ES-I3 (cell line): ENCODE measurements around the gene VMP1.
A peak's percentile ranks its signal among the peaks of the same experiment; 100 is the strongest.

Experiments
- H3K36me3 ChIP-seq: 2 replicates; pipeline ENCODE4 v1.6.1; 2013; ENCODE audit warnings: mild to moderate bottlenecking, low read length, control low read depth, moderate library complexity; ENCODE audit not compliant: insufficient read depth
- H3K4me1 ChIP-seq: 2 replicates; pipeline ENCODE4 v1.6.1; 2013; ENCODE audit warnings: mild to moderate bottlenecking, control low read depth, low read length; ENCODE audit not compliant: insufficient read depth
- H3K9ac ChIP-seq: 2 replicates; pipeline ENCODE4 v1.6.1; 2013; ENCODE audit warnings: low read depth, mild to moderate bottlenecking, low read length, moderate library complexity
- H3K9me3 ChIP-seq: 2 replicates; pipeline ENCODE4 v1.6.1; 2013; ENCODE audit warnings: mild to moderate bottlenecking, low read length, moderate library complexity; ENCODE audit not compliant: control insufficient read depth, insufficient read depth

VMP1 gene

DNA sequence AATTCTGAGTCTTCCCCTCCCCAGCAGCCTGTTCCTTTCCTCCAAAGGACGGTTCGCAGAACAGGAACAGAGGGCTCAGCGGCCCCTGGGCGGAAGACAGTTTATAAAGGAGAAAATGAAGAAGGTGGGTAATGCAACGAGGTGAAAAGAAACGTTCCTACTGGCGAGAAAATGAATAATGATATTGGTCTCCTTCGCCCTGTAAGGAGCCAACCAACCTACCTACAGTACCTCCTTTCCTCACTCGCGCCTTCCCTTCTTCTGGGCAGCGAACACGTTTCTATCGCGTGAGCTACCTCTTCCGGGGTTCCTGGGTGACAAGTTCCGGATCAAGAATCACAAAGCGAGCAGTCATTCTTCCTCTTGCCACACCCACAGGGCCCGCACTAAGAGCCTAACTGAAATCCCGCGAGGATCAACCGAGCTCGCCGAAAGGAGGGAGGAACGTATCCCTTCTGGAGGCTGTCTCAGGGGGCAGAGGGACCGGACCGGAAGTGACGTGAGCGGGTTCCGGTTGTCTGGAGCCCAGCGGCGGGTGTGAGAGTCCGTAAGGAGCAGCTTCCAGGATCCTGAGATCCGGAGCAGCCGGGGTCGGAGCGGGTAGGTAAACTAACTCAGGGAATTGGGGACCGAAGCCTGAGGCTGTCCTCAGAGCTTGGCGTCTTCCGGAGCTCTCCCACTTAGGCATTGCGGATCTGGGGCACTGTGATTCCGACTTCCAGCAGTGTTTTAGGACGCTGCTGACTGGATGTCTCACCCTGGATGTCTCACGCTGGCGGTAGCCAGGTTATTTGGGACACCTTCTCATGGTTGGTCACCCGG, at the start of gene VMP1, which contains the start of gene PTRH2:
Gene VMP1 (plus strand): TSS at position 506 of the 822 bp plus-strand sequence. CDS start 23,793 bp downstream, outside the sequence.
Gene PTRH2 (minus strand): TSS at position 282 of the 822 bp plus-strand sequence. CDS start 9,452 bp downstream, outside the sequence.
- H3K36me3 ChIP-seq = 0 out of 2 replicates have a peak, but pooled peaks cover 2% of the 10 kb centered on the region
- H3K9me3 ChIP-seq = no peaks in the 10 kb centered on the region
- peaks cover 9% of the 10 kb centered on the region for H3K4me1 ChIP-seq
- peak within 1 kb of the TSS; percentile 94 for H3K9ac ChIP-seq

DNA sequence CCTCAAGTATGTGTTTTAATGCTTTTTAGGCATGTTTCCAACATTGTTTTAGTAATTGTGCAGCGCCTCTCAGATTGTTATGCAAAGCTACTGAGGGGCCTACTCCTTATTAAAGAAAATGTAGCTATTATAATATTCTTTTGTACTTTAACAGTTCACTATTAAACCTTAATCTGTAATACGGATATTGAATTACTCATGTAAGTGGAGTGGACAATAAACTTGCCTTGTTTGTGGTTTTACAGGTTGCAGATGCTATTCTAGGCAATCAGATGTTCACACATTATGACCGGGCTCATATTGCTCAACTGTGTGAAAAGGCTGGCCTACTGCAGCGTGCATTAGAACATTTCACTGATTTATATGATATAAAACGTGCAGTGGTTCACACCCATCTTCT, 41.2 kb upstream of the VMP1 start:
- Histone ChIP-seq H3K9ac (no peak overlapping the region), H3K9me3 (no peaks in the 10 kb centered on the region), H3K36me3 (peaks cover 63% of the 10 kb centered on the region), H3K4me1 (no peaks in the 10 kb centered on the region)

DNA sequence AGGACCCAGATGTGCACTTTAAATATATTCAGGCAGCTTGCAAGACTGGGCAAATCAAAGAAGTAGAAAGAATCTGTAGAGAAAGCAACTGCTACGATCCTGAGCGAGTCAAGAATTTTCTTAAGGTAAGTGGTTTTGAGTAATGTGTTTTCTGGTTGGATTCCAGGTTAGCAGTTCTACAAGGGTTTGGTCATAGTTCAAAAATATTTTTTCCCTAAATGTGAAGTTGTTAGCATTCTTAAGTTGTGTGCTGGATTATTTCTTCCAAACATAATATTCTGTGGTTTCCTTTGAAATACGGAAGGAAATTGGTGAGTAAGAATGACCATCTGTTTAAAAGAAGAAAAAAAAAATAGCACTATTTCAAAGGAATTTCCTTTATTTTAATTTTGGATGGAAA, 38.6 kb upstream of the VMP1 start:
- Histone ChIP-seq H3K36me3 (peaks cover 49% of the 10 kb centered on the region), H3K9me3 (no peaks in the 10 kb centered on the region), H3K4me1 (no peaks in the 10 kb centered on the region), H3K9ac (no peak overlapping the region)

DNA sequence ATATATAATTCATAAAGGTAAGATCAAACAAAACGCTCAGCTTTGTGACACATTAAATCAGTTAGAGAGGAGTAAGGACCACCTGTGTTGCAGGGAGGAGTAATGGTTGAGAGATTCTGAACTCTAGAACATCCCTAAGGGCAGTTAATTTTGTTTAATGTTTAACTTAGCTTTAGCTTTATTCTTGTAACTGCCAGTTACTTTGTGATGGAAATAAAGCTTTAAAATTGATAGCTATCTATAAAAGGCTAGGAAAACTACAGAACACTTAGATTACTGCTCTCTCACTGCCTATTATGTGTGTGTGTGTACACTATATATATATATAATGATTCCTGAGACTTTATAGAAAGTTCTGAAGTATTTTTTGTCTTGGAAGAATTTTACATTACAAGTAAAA, 38.0 kb upstream of the VMP1 start:
- Histone ChIP-seq H3K9ac (no peak overlapping the region), H3K36me3 (peaks cover 44% of the 10 kb centered on the region), H3K4me1 (no peaks in the 10 kb centered on the region), H3K9me3 (no peaks in the 10 kb centered on the region)

DNA sequence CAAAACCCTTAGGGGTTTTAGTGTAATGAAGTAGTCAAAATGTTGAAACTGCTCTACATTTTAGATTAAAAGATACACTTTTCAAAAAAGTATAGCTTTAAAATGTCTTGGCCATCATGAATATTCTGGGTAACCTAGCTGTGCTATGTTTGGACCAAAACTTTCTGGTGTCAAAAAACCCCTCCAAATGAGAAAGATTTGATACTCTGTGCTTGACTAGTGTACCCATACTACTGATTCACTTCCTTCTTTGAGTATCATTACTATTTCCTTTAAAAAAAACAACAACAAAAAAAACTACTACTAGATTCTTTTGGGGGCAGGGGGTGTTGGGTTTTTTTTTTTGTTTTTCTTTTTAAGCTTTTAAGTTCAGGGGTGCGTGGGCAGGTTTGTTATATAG, 37.5 kb upstream of the VMP1 start:
- Histone ChIP-seq H3K4me1 (no peaks in the 10 kb centered on the region), H3K36me3 (peaks cover 39% of the 10 kb centered on the region), H3K9ac (no peak overlapping the region), H3K9me3 (no peaks in the 10 kb centered on the region)

DNA sequence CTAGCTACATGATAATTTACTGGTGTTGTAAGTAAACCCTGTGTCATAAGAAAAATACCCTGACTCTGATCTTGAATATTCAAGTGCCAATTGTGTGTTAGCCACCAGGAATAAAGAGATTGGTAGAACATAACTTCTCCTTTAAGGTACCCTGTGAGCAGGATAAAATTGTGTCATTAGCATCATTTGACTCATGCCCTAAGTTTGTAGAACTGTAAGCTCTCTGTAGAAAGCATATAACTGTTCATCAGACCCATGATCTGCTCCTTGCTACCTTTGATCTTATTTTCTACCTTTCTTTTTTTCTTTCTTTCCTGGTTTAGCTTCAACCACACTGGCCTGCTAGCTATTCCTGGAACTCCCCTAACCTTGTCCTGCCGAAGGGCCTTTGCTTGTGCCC, 36.1 kb upstream of the VMP1 start:
- H3K4me1 ChIP-seq = no peaks in the 10 kb centered on the region
- no peak overlapping the region for H3K9ac ChIP-seq
- no peaks in the 10 kb centered on the region for H3K9me3 ChIP-seq
- peaks cover 37% of the 10 kb centered on the region for H3K36me3 ChIP-seq

DNA sequence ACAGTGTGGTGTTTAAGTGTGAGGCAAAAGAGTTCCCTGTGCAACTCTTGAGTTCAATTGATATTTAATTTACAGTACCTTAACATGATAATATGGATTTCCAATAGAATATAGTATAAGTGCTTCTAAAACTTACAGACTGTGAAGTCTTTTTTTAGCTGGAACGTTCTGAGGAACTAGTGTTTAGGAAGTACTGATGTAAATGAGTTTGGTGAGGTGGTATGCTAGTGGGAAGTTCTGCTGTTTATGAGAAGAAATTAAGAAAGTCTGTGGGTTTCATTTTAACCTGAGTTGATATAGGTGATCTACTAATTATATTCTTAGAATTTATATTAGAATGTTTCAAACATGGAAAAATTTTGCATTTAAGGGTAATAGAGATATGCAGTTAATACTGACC, 32.2 kb upstream of the VMP1 start:
- H3K9ac ChIP-seq = no peak overlapping the region
- H3K36me3 ChIP-seq = peaks cover 31% of the 10 kb centered on the region
- no peaks in the 10 kb centered on the region for H3K4me1 ChIP-seq
- no peaks in the 10 kb centered on the region for H3K9me3 ChIP-seq

DNA sequence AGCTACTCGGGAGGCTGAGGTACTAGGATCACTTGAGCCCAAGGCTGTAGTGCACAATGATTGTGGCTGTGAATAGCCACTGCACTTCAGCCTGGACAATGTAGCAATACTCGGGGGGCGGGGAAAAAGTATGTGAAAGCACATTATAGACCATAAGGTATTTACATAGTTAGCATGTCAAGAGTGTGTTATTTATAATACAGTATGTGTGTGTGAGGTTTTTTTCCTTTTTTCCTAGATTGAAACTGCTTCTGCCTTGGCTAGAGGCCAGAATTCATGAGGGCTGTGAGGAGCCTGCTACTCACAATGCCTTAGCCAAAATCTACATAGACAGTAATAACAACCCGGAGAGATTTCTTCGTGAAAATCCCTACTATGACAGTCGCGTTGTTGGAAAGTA, 30.7 kb upstream of the VMP1 start:
- H3K36me3 ChIP-seq = peaks cover 38% of the 10 kb centered on the region
- H3K9ac ChIP-seq = no peak overlapping the region
- H3K4me1 ChIP-seq = no peaks in the 10 kb centered on the region
- no peaks in the 10 kb centered on the region for H3K9me3 ChIP-seq

DNA sequence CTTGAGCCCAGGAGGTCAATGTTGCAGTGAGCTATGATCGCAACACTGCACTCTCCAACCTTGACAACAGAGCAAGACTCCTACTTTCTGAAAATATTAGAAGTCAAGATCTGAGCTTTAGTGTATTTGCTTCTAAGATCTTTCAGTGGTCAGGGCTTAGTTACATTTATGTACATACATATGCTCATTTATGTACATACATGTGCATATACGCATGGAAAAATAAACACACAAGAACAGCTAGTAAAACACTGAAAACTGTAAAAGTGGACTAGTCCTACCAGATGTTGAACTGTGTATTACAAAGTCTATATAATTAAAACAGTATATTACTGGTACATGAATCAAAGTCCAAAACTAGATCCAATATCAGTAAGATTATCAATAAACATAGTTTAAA, 28.5 kb upstream of the VMP1 start:
- peaks cover 58% of the 10 kb centered on the region for H3K36me3 ChIP-seq
- H3K9ac ChIP-seq = no peak overlapping the region
- H3K9me3 ChIP-seq = no peaks in the 10 kb centered on the region
- H3K4me1 ChIP-seq = no peaks in the 10 kb centered on the region

DNA sequence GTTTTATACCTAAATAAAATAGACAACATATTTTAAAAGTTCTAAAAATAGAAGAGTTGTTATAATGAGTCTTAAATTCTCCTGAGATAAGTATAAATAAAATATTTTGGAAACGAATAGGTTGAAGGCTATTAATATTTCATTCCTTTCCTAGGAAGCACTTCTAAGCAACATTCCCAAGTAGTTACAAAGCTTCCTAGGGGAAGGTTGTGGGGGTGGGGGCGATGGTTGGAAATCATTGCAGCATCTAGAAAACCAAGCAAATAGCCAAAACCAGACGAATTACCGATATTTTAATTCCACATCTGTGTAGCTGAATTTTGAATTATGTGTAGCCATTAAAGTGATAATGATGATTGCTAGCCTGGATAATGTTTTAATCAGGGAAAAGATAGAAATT, 27.1 kb upstream of the VMP1 start:
- Histone ChIP-seq H3K36me3 (peaks cover 68% of the 10 kb centered on the region), H3K9ac (no peak overlapping the region), H3K9me3 (no peaks in the 10 kb centered on the region), H3K4me1 (no peaks in the 10 kb centered on the region)

DNA sequence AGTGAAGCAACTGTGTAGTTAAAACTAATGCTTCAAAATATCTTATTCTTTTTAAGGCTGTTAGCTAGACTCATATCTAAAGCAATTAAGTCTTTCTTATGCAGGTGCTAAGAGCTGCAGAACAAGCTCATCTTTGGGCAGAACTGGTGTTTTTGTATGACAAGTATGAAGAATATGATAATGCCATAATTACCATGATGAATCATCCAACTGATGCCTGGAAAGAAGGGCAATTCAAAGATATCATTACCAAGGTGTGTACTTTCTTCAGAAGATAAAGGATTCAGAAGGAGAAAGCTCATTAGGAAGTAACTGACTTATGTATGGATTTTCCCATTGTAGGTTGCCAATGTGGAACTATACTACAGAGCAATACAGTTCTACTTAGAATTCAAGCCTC, 24.2 kb upstream of the VMP1 start:
- Histone ChIP-seq H3K36me3 (peaks cover 74% of the 10 kb centered on the region), H3K4me1 (no peaks in the 10 kb centered on the region), H3K9ac (no peak overlapping the region), H3K9me3 (no peaks in the 10 kb centered on the region)

DNA sequence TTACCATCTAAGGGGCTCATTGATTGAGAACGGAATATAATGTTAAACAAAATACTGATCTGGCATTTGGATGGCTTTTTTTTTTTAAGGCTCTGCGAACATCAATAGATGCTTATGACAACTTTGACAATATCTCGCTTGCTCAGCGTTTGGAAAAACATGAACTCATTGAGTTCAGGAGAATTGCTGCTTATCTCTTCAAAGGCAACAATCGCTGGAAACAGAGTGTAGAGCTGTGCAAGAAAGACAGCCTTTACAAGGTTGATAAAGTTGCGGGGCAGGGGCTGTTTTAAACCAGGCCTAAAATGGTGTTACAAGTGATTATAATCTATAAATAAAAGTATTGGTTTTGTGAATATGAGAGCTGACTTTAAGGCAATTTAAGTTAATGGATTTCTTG, 22.5 kb upstream of the VMP1 start:
- no peaks in the 10 kb centered on the region for H3K4me1 ChIP-seq
- H3K36me3 ChIP-seq = peaks cover 65% of the 10 kb centered on the region
- no peaks in the 10 kb centered on the region for H3K9me3 ChIP-seq
- H3K9ac ChIP-seq = no peak overlapping the region

DNA sequence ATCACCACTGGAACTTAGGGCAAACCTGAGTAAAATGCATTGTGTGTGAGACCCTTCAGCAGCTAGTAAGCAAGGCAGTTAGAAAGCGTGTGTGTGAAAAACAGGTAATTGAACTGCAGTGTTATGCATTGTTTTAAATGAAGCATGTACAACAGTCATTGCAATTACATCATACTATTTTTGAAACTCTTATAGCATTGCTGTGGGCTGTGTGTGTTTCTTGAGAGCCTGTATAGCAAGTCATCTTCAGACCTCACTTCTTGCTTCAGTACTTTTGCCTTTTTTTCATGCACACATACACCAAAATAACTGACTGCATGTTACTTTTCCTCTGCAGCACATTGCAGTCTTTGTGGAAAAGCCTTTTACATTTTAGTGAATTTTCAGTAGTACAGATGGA, 19.4 kb upstream of the VMP1 start:
- Histone ChIP-seq H3K9ac (no peak overlapping the region), H3K36me3 (peaks cover 47% of the 10 kb centered on the region)

DNA sequence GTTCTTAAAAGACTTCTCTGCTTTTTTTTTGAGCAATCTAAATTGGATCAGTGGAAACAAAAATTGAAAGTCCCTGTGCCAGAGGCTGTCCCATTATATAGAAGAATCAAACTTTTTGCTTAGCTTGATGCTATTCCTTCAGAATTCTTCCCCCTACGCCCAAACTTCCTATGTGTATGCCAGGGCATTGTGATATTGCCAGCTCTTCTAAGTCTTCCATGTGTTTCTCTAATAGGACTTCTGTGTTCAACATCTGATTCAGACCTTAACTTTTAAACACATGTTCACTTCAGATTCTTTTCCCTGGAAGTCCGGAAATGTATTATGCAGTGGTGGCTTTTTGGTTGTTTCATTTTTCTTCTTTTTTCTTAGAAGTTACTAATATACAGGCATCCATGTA, 19.0 kb upstream of the VMP1 start:
- H3K9me3 ChIP-seq = no peaks in the 10 kb centered on the region
- no peak overlapping the region for H3K9ac ChIP-seq
- H3K36me3 ChIP-seq = peaks cover 45% of the 10 kb centered on the region
- no peaks in the 10 kb centered on the region for H3K4me1 ChIP-seq

More for the DNA sequence above, 19.4 kb upstream of the VMP1 start:
- no peaks in the 10 kb centered on the region for H3K4me1 ChIP-seq
- H3K9me3 ChIP-seq = no peaks in the 10 kb centered on the region

DNA sequence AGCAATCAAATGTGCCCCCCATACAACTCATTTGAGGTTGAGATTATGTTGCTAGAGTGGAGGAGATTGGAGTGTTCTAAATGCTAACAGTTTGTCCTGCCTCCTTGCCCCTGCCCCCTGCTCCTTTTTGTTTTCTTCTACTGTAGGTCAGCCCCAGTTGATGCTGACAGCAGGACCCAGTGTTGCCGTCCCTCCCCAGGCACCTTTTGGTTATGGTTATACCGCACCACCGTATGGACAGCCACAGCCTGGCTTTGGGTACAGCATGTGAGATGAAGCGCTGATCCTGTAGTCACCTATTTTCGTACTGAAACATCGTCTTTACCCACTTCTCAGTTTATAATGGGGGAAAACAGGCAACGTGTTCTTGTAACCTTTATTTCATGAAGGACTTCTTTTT, 13.9 kb upstream of the VMP1 start:
- no peak overlapping the region for H3K9ac ChIP-seq
- no peaks in the 10 kb centered on the region for H3K9me3 ChIP-seq
- H3K36me3 ChIP-seq = peaks cover 47% of the 10 kb centered on the region
- H3K4me1 ChIP-seq = no peaks in the 10 kb centered on the region
